HL-60/S4 treated with phorbol 12-myristate 13-acetate at 8.2 ng/mL for 4 days and 3 days (cell line): Measurements from ENCODE around the gene LCOR.

ENCODE experiments used
- in situ Hi-C: fragments of 300-500 bp; cut with MboI; formaldehyde crosslinking; loops from 2 replicates; pipeline ENCODE4 v1.15.0; 2022; ENCODE audit warnings: low sequenced_read_pairs

Gene LCOR

GRCh38 chr10:96978621-96979154, 146.6 kb downstream of the LCOR start:
- in situ Hi-C loops = no loop called here

GRCh38 chr10:96982149-96982930, 150.2 kb downstream of the LCOR start:
- in situ Hi-C loops = no loop called here

- in situ Hi-C loops = no loop called here
Observed at GRCh38 chr10:96984541-96985131, 152.5 kb downstream of the LCOR start.

- in situ Hi-C loops = no loop called here
Observed at GRCh38 chr10:96986200-96986856, 154.2 kb downstream of the LCOR start.

- in situ Hi-C loops = no loop called here
Observed at GRCh38 chr10:96987141-96987841, 155.2 kb downstream of the LCOR start.

- in situ Hi-C loops = no loop called here
Observed at GRCh38 chr10:96987842-96988175, 155.7 kb downstream of the LCOR start.

GRCh38 chr10:96988426-96988825, 156.3 kb downstream of the LCOR start:
- in situ Hi-C loops = no loop called here

GRCh38 chr10:96991313-96991841, 159.3 kb downstream of the LCOR start:
- in situ Hi-C loops = no loop called here

GRCh38 chr10:96992721-96993120, 160.6 kb downstream of the LCOR start:
- in situ Hi-C loops = no loop called here

- in situ Hi-C loops = no loop called here
Observed at GRCh38 chr10:96995851-96996250, 163.8 kb downstream of the LCOR start.

- in situ Hi-C loops = no loop called here
Observed at GRCh38 chr10:96996275-96996965, 164.3 kb downstream of the LCOR start.

- in situ Hi-C loops = no loop called here
Observed at GRCh38 chr10:96998329-96998888, 166.3 kb downstream of the LCOR start.

- in situ Hi-C loops = no loop called here
Observed at GRCh38 chr10:96999337-96999736, 167.2 kb downstream of the LCOR start.

- in situ Hi-C loops = no loop called here
Observed at GRCh38 chr10:96999987-97000386, 167.9 kb downstream of the LCOR start.

GRCh38 chr10:97000487-97001182, 168.5 kb downstream of the LCOR start:
- in situ Hi-C loops = no loop called here

- in situ Hi-C loops = no loop called here
Observed at GRCh38 chr10:97001183-97001991, 169.3 kb downstream of the LCOR start.

- in situ Hi-C loops = no loop called here
Observed at GRCh38 chr10:97002670-97003069, 170.6 kb downstream of the LCOR start.

- in situ Hi-C loops = no loop called here
Observed at GRCh38 chr10:97003151-97003803, 171.2 kb downstream of the LCOR start.
